ENCODE measurements around the gene GNPTAB. TPM values are rescaled to one million over a fixed set of nuclear protein-coding genes. Genes with fewer than 3 reads are reported as not detected.

Gene GNPTAB
- total RNA-seq, 1 experiment from 2014 or later, result 11.6 TPM

- Histone ChIP-seq H3K9me2 (replicated peaks; ENCODE audit: insufficient read depth, low read length) (no peaks in the 10 kb centered on the region), H3K27ac (ENCODE audit: low read length) (no peak overlapping the region), H3K79me2 (ENCODE audit: low read length) (no peaks in the 10 kb centered on the region), H3K27me3 (ENCODE audit: low read length) (no peaks in the 10 kb centered on the region), H2AFZ (ENCODE audit: low read length) (no peak overlapping the region), H4K20me1 (ENCODE audit: insufficient read depth, low read depth, low read length) (peaks cover 13% of the 10 kb centered on the region; the same call in 1 of the 2 replicates), H3K4me2 (ENCODE audit: low read depth, low read length, poor library complexity, severe bottlenecking) (no peak overlapping the region), H3K36me3 (ENCODE audit: insufficient read depth, low read length) (no peaks in the 10 kb centered on the region), H3K9me3 (ENCODE audit: low read length) (no peaks in the 10 kb centered on the region), H3K4me3 (ENCODE audit: low read length) (no peak overlapping the region), H3K9ac (ENCODE audit: low read length) (no peak overlapping the region), H3K4me1 (ENCODE audit: low read length) (no peaks in the 10 kb centered on the region)
- no peak for DNase-seq
Measured at GRCh38 chr12:101806265-101806664, 24.5 kb downstream of the GNPTAB start.

GRCh38 chr12:101804409-101804808, 26.4 kb downstream of the GNPTAB start:
- Histone ChIP-seq H2AFZ (ENCODE audit: low read length) (no peak overlapping the region), H3K27me3 (ENCODE audit: low read length) (no peaks in the 10 kb centered on the region), H3K9me3 (ENCODE audit: low read length) (no peaks in the 10 kb centered on the region), H3K9me2 (replicated peaks; ENCODE audit: insufficient read depth, low read length) (no peaks in the 10 kb centered on the region), H4K20me1 (ENCODE audit: insufficient read depth, low read depth, low read length) (peaks cover 13% of the 10 kb centered on the region; the same call in 1 of the 2 replicates), H3K4me1 (ENCODE audit: low read length) (no peaks in the 10 kb centered on the region), H3K4me3 (ENCODE audit: low read length) (no peak overlapping the region), H3K4me2 (ENCODE audit: low read depth, low read length, poor library complexity, severe bottlenecking) (no peak overlapping the region), H3K27ac (ENCODE audit: low read length) (no peak overlapping the region), H3K79me2 (ENCODE audit: low read length) (no peaks in the 10 kb centered on the region), H3K36me3 (ENCODE audit: insufficient read depth, low read length) (no peaks in the 10 kb centered on the region), H3K9ac (ENCODE audit: low read length) (no peak overlapping the region)
- DNase-seq, result no peak

GRCh38 chr12:101803978-101804377, 26.8 kb downstream of the GNPTAB start:
- H3K9ac ChIP-seq (ENCODE audit: low read length), result no peak overlapping the region
- no peaks in the 10 kb centered on the region for H3K79me2 ChIP-seq (ENCODE audit: low read length)
- H3K27ac ChIP-seq (ENCODE audit: low read length), result no peak overlapping the region
- H3K9me2 ChIP-seq (replicated peaks; ENCODE audit: insufficient read depth, low read length), result no peaks in the 10 kb centered on the region
- no peaks in the 10 kb centered on the region for H3K36me3 ChIP-seq (ENCODE audit: insufficient read depth, low read length)
- no peak overlapping the region for H3K4me2 ChIP-seq (ENCODE audit: low read depth, low read length, poor library complexity, severe bottlenecking)
- no peaks in the 10 kb centered on the region for H3K27me3 ChIP-seq (ENCODE audit: low read length)
- no peaks in the 10 kb centered on the region for H3K9me3 ChIP-seq (ENCODE audit: low read length)
- H3K4me3 ChIP-seq (ENCODE audit: low read length), result no peak overlapping the region
- no peak for DNase-seq
- H4K20me1 ChIP-seq (ENCODE audit: insufficient read depth, low read depth, low read length), result peaks cover 13% of the 10 kb centered on the region; the same call in 1 of the 2 replicates
- H3K4me1 ChIP-seq (ENCODE audit: low read length), result no peaks in the 10 kb centered on the region
- H2AFZ ChIP-seq (ENCODE audit: low read length), result no peak overlapping the region

GRCh38 chr12:101802486-101802885, 28.3 kb downstream of the GNPTAB start:
- no peaks in the 10 kb centered on the region for H3K9me2 ChIP-seq (replicated peaks; ENCODE audit: insufficient read depth, low read length)
- no peaks in the 10 kb centered on the region for H3K9me3 ChIP-seq (ENCODE audit: low read length)
- no peak for DNase-seq
- H3K79me2 ChIP-seq (ENCODE audit: low read length), result no peaks in the 10 kb centered on the region
- H3K4me1 ChIP-seq (ENCODE audit: low read length), result no peaks in the 10 kb centered on the region
- H3K27me3 ChIP-seq (ENCODE audit: low read length), result no peaks in the 10 kb centered on the region
- no peak overlapping the region for H3K9ac ChIP-seq (ENCODE audit: low read length)
- no peak overlapping the region for H3K27ac ChIP-seq (ENCODE audit: low read length)
- H3K4me2 ChIP-seq (ENCODE audit: low read depth, low read length, poor library complexity, severe bottlenecking), result no peak overlapping the region
- H3K4me3 ChIP-seq (ENCODE audit: low read length), result no peak overlapping the region
- peaks cover 21% of the 10 kb centered on the region; the same call in 1 of the 2 replicates for H4K20me1 ChIP-seq (ENCODE audit: insufficient read depth, low read depth, low read length)
- H3K36me3 ChIP-seq (ENCODE audit: insufficient read depth, low read length), result no peaks in the 10 kb centered on the region
- no peak overlapping the region for H2AFZ ChIP-seq (ENCODE audit: low read length)

- Histone ChIP-seq H3K9ac (ENCODE audit: low read length) (no peak overlapping the region), H3K4me3 (ENCODE audit: low read length) (no peak overlapping the region), H3K27ac (ENCODE audit: low read length) (no peak overlapping the region), H4K20me1 (ENCODE audit: insufficient read depth, low read depth, low read length) (peaks cover 20% of the 10 kb centered on the region; the same call in 1 of the 2 replicates), H3K9me2 (replicated peaks; ENCODE audit: insufficient read depth, low read length) (no peaks in the 10 kb centered on the region), H3K27me3 (ENCODE audit: low read length) (no peaks in the 10 kb centered on the region), H3K4me2 (ENCODE audit: low read depth, low read length, poor library complexity, severe bottlenecking) (no peak overlapping the region), H3K79me2 (ENCODE audit: low read length) (no peaks in the 10 kb centered on the region), H2AFZ (ENCODE audit: low read length) (no peak overlapping the region), H3K9me3 (ENCODE audit: low read length) (no peaks in the 10 kb centered on the region), H3K36me3 (ENCODE audit: insufficient read depth, low read length) (no peaks in the 10 kb centered on the region), H3K4me1 (ENCODE audit: low read length) (no peaks in the 10 kb centered on the region)
- no peak for DNase-seq
Measured at GRCh38 chr12:101799774-101800173, 31.0 kb downstream of the GNPTAB start.

GRCh38 chr12:101795786-101796185, 35.0 kb downstream of the GNPTAB start:
- H3K9ac ChIP-seq (ENCODE audit: low read length), result no peak overlapping the region
- H3K27ac ChIP-seq (ENCODE audit: low read length), result no peak overlapping the region
- no peaks in the 10 kb centered on the region for H3K27me3 ChIP-seq (ENCODE audit: low read length)
- H3K79me2 ChIP-seq (ENCODE audit: low read length), result no peaks in the 10 kb centered on the region
- no peak overlapping the region for H3K4me3 ChIP-seq (ENCODE audit: low read length)
- H3K9me2 ChIP-seq (replicated peaks; ENCODE audit: insufficient read depth, low read length), result no peaks in the 10 kb centered on the region
- H2AFZ ChIP-seq (ENCODE audit: low read length), result no peak overlapping the region
- DNase-seq, result no peak
- H3K36me3 ChIP-seq (ENCODE audit: insufficient read depth, low read length), result no peaks in the 10 kb centered on the region
- no peaks in the 10 kb centered on the region for H3K4me1 ChIP-seq (ENCODE audit: low read length)
- H4K20me1 ChIP-seq (ENCODE audit: insufficient read depth, low read depth, low read length), result peaks cover 7% of the 10 kb centered on the region; the same call in 1 of the 2 replicates
- H3K9me3 ChIP-seq (ENCODE audit: low read length), result no peaks in the 10 kb centered on the region
- H3K4me2 ChIP-seq (ENCODE audit: low read depth, low read length, poor library complexity, severe bottlenecking), result no peak overlapping the region

GRCh38 chr12:101795013-101795412, 35.7 kb downstream of the GNPTAB start:
- Histone ChIP-seq H3K27ac (ENCODE audit: low read length) (no peak overlapping the region), H3K36me3 (ENCODE audit: insufficient read depth, low read length) (no peaks in the 10 kb centered on the region)
- DNase-seq, result no peak

GRCh38 chr12:101794574-101794973, 36.2 kb downstream of the GNPTAB start:
- Histone ChIP-seq H3K27ac (ENCODE audit: low read length) (no peak overlapping the region), H3K4me2 (ENCODE audit: low read depth, low read length, poor library complexity, severe bottlenecking) (no peak overlapping the region), H3K4me1 (ENCODE audit: low read length) (peaks cover 6% of the 10 kb centered on the region), H4K20me1 (ENCODE audit: insufficient read depth, low read depth, low read length) (peaks cover 7% of the 10 kb centered on the region; the same call in 1 of the 2 replicates), H3K9me3 (ENCODE audit: low read length) (no peaks in the 10 kb centered on the region), H3K4me3 (ENCODE audit: low read length) (no peak overlapping the region), H3K9ac (ENCODE audit: low read length) (no peak overlapping the region), H3K36me3 (ENCODE audit: insufficient read depth, low read length) (no peaks in the 10 kb centered on the region), H2AFZ (ENCODE audit: low read length) (no peak overlapping the region), H3K27me3 (ENCODE audit: low read length) (no peaks in the 10 kb centered on the region), H3K9me2 (replicated peaks; ENCODE audit: insufficient read depth, low read length) (no peaks in the 10 kb centered on the region), H3K79me2 (ENCODE audit: low read length) (no peaks in the 10 kb centered on the region)
- DNase-seq, result no peak

More at GRCh38 chr12:101795013-101795412, 35.7 kb downstream of the GNPTAB start:
- Histone ChIP-seq H3K4me2 (ENCODE audit: low read depth, low read length, poor library complexity, severe bottlenecking) (no peak overlapping the region), H3K9me2 (replicated peaks; ENCODE audit: insufficient read depth, low read length) (no peaks in the 10 kb centered on the region), H3K9ac (ENCODE audit: low read length) (no peak overlapping the region), H3K4me1 (ENCODE audit: low read length) (peaks cover 4% of the 10 kb centered on the region), H4K20me1 (ENCODE audit: insufficient read depth, low read depth, low read length) (peaks cover 7% of the 10 kb centered on the region; the same call in 1 of the 2 replicates), H3K27me3 (ENCODE audit: low read length) (no peaks in the 10 kb centered on the region), H3K79me2 (ENCODE audit: low read length) (no peaks in the 10 kb centered on the region), H3K4me3 (ENCODE audit: low read length) (no peak overlapping the region), H2AFZ (ENCODE audit: low read length) (no peak overlapping the region), H3K9me3 (ENCODE audit: low read length) (no peaks in the 10 kb centered on the region)
